MM.1S (cell line): ENCODE results near the gene NEMF.

ENCODE experiments used
- DNase-seq: peaks from one replicate; pipeline ENCODE4 v3.0.0-alpha.2; 2015
- H2AFZ ChIP-seq: fragments of 300-600 bp; sonication (generic); 2 replicates; pipeline ENCODE4 v1.6.0; 2016; ENCODE audit warnings: antibody characterized with exemption, low read length
- H3F3A ChIP-seq: fragments of 300-600 bp; sonication (generic); 2 replicates; pipeline ENCODE4 v1.6.1; 2016; ENCODE audit warnings: mild to moderate bottlenecking, antibody characterized with exemption, low read length, moderate library complexity, mixed read lengths; ENCODE audit not compliant: insufficient read depth
- H3K27ac ChIP-seq: fragments of 300-600 bp; sonication (generic); 2 replicates; pipeline ENCODE4 v1.5.1; 2016; ENCODE audit warnings: mild to moderate bottlenecking, low read length
- H3K27me3 ChIP-seq: fragments of 300-600 bp; sonication (generic); replicated peaks from 2 replicates; pipeline ENCODE4 v1.6.0; 2016; ENCODE audit warnings: low read length; ENCODE audit not compliant: insufficient read depth
- H3K36me3 ChIP-seq: fragments of 300-600 bp; sonication (generic); replicated peaks from 2 replicates; pipeline ENCODE4 v1.6.1; 2016; ENCODE audit warnings: mild to moderate bottlenecking, low read length, mixed read lengths; ENCODE audit not compliant: insufficient read depth
- H3K4me1 ChIP-seq: fragments of 300-600 bp; sonication (generic); 2 replicates; pipeline ENCODE4 v1.6.1; 2016; ENCODE audit warnings: low read length, mixed read lengths
- H3K4me2 ChIP-seq: fragments of 300-600 bp; sonication (generic); 2 replicates; pipeline ENCODE4 v1.6.0; 2016; ENCODE audit warnings: low read depth, low read length
- H3K4me3 ChIP-seq: fragments of 300-600 bp; sonication (generic); 2 replicates; pipeline ENCODE4 v1.5.1; 2016; ENCODE audit warnings: low read length, mixed read lengths
- H3K79me2 ChIP-seq: fragments of 300-600 bp; sonication (generic); 2 replicates; pipeline ENCODE4 v1.6.1; 2016; ENCODE audit warnings: mixed run types, low read length, mixed read lengths
- H3K9ac ChIP-seq: fragments of 300-600 bp; sonication (generic); 2 replicates; pipeline ENCODE4 v1.6.1; 2016; ENCODE audit warnings: low read length, mixed read lengths
- H3K9me2 ChIP-seq: fragments of 300-600 bp; sonication (generic); replicated peaks from 2 replicates; pipeline ENCODE4 v1.6.1; 2016; ENCODE audit warnings: mild to moderate bottlenecking, low read length, mixed read lengths; ENCODE audit not compliant: insufficient read depth
- H3K9me3 ChIP-seq: fragments of 300-600 bp; sonication (generic); replicated peaks from 2 replicates; pipeline ENCODE4 v1.6.1; 2016; ENCODE audit warnings: mild to moderate bottlenecking, low read length, mixed read lengths; ENCODE audit not compliant: insufficient read depth
- H4K20me1 ChIP-seq: fragments of 300-600 bp; sonication (generic); 2 replicates; pipeline ENCODE4 v1.6.1; 2016; ENCODE audit warnings: mild to moderate bottlenecking, low read length, moderate library complexity, mixed read lengths; ENCODE audit not compliant: insufficient read depth
- EZH2 ChIP-seq: fragments of 300-600 bp; sonication (generic); optimal IDR thresholded peaks from 2 replicates; pipeline ENCODE3; 2017; ENCODE audit warnings: low read depth, mild to moderate bottlenecking, antibody characterized with exemption, low read length, mixed read lengths
- EZH2phosphoT487 ChIP-seq: fragments of 300-600 bp; sonication (generic); IDR thresholded peaks from 2 replicates; pipeline ENCODE4 v1.6.1; 2018; ENCODE audit warnings: antibody characterized with exemption, low read length
- TF ChIP-seq, protein P1 (sequence below): fragments of 300-600 bp; sonication (generic); IDR thresholded peaks from 2 replicates; pipeline ENCODE4 v1.5.1; 2016; ENCODE audit warnings: antibody characterized with exemption, low read length, mixed read lengths

The NEMF gene

GRCh38 chr14:49867831-49868719 lies 15.5 kb upstream of the NEMF start:
- no peaks in the 10 kb centered on the region for H3K9me2 ChIP-seq
- peak overlapping the region; percentile 72 for H2AFZ ChIP-seq
- no peaks in the 10 kb centered on the region for H3K36me3 ChIP-seq
- H3K79me2 ChIP-seq = no peaks in the 10 kb centered on the region
- peak overlapping the region; percentile 68 for H3K9ac ChIP-seq
- H4K20me1 ChIP-seq = no peaks in the 10 kb centered on the region
- TF ChIP-seq EZH2phosphoT487 (no peak), EZH2 (no peak)
- TF ChIP-seq, protein P1, sequence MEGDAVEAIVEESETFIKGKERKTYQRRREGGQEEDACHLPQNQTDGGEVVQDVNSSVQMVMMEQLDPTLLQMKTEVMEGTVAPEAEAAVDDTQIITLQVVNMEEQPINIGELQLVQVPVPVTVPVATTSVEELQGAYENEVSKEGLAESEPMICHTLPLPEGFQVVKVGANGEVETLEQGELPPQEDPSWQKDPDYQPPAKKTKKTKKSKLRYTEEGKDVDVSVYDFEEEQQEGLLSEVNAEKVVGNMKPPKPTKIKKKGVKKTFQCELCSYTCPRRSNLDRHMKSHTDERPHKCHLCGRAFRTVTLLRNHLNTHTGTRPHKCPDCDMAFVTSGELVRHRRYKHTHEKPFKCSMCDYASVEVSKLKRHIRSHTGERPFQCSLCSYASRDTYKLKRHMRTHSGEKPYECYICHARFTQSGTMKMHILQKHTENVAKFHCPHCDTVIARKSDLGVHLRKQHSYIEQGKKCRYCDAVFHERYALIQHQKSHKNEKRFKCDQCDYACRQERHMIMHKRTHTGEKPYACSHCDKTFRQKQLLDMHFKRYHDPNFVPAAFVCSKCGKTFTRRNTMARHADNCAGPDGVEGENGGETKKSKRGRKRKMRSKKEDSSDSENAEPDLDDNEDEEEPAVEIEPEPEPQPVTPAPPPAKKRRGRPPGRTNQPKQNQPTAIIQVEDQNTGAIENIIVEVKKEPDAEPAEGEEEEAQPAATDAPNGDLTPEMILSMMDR = no peak
- no peaks in the 10 kb centered on the region for H3K9me3 ChIP-seq
- H3F3A ChIP-seq = peaks cover 10% of the 10 kb centered on the region
- H3K4me1 ChIP-seq = peaks cover 13% of the 10 kb centered on the region
- no peaks in the 10 kb centered on the region for H3K27me3 ChIP-seq
- H3K4me2 ChIP-seq = peak overlapping the region; percentile 91
- H3K27ac ChIP-seq = peak overlapping the region; percentile 79; the same call in 1 of the 2 replicates
- DNase-seq = peak; percentile 91
- peak overlapping the region; percentile 67 for H3K4me3 ChIP-seq

DNA sequence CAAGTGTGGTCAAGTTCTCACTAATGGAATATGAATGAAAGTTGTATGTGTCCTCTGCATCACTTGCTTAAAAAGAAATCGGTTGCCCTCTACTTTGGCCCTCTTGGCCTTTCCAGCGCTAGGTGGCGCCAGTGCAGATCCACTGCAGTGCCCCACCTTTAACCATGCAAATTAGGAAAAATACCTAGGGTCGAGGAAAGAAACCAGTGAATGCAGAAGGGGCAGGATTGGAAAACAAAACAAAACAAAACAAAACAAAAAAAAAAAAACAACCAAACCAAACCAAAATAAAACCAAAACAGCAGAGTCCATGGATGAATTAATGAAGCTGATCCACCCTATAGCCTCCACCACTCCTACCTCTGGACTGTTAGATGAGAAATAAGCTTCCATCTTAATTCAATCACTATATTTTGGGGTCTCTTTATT lies 12.9 kb upstream of the NEMF start:
- Histone ChIP-seq H3K79me2 (no peaks in the 10 kb centered on the region), H3K9me2 (no peaks in the 10 kb centered on the region), H3F3A (peaks cover 23% of the 10 kb centered on the region), H3K4me2 (peak overlapping the region; percentile 21; the same call in 1 of the 2 replicates), H3K9ac (no peak overlapping the region), H3K4me1 (peaks cover 13% of the 10 kb centered on the region), H3K27me3 (no peaks in the 10 kb centered on the region), H3K9me3 (no peaks in the 10 kb centered on the region), H3K4me3 (no peak overlapping the region), H2AFZ (no peak overlapping the region), H3K36me3 (no peaks in the 10 kb centered on the region), H4K20me1 (no peaks in the 10 kb centered on the region), H3K27ac (no peak overlapping the region)
- DNase-seq = peak; percentile 44
- TF ChIP-seq, protein P1 = peak; percentile 77
- TF ChIP-seq EZH2 = no peak

DNA sequence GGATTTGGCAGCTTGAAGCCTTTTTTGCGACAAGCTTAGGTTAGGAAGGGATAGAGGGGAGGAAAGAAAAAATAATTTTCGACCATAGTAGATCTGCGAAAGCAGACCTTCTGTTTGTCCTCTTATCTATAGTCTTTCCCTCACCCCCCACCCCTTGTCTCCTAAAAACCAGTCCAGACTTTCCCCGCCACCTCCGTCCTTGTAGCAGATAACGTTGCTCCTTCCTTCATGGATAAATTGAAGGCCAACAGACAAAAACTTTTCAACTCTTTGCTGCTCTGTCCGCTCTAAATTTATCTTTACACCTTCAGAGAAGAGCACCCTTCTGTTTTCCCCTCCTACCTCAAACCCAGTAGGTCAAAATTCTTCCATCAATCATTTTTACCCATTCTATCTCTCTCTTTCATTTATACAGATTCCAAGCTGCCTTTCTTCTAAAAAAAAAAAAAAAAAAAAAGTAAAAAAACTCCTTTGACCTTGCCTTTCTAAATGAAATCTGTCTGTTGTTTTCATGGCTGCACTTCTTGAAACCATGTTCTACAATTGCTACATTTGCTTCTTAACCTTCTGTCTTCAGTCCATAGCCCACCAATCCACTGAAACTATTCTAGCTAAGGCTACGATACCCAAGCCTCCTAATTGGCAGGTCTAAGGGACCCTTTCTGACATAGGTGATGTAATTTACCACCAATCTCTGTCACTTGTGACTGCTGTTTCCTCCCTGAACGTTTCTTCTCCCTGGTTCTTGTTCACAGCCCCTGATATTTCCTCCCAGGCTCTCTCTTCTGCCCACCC lies 11.1 kb upstream of the NEMF start:
- Histone ChIP-seq H3K9me2 (no peaks in the 10 kb centered on the region), H3K9me3 (no peaks in the 10 kb centered on the region), H3K36me3 (no peaks in the 10 kb centered on the region), H3K9ac (peak overlapping the region; percentile 92), H3F3A (peaks cover 19% of the 10 kb centered on the region), H4K20me1 (no peaks in the 10 kb centered on the region), H3K27ac (peak overlapping the region; percentile 93), H2AFZ (0 out of 2 replicates have a peak overlapping the region, but pooled peaks have one; percentile 67), H3K4me1 (peaks cover 9% of the 10 kb centered on the region; the same call in 1 of the 2 replicates), H3K4me3 (peak overlapping the region; percentile 85), H3K79me2 (no peaks in the 10 kb centered on the region), H3K27me3 (no peaks in the 10 kb centered on the region), H3K4me2 (peak overlapping the region; percentile 70)
- DNase-seq = no peak
- no peak for TF ChIP-seq EZH2phosphoT487
- TF ChIP-seq, protein P1 = no peak
- no peak for TF ChIP-seq EZH2
